MM.1S (cell line): ENCODE measurements around the gene EFCAB12.

Experiments
- DNase-seq: peaks from one replicate; pipeline ENCODE4 v3.0.0-alpha.2; 2015
- H2AFZ ChIP-seq: fragments of 300-600 bp; sonication (generic); 2 replicates; pipeline ENCODE4 v1.6.0; 2016; ENCODE audit warnings: antibody characterized with exemption, low read length
- H3F3A ChIP-seq: fragments of 300-600 bp; sonication (generic); 2 replicates; pipeline ENCODE4 v1.6.1; 2016; ENCODE audit warnings: mild to moderate bottlenecking, antibody characterized with exemption, low read length, moderate library complexity, mixed read lengths; ENCODE audit not compliant: insufficient read depth
- H3K27ac ChIP-seq: fragments of 300-600 bp; sonication (generic); 2 replicates; pipeline ENCODE4 v1.5.1; 2016; ENCODE audit warnings: mild to moderate bottlenecking, low read length
- H3K27me3 ChIP-seq: fragments of 300-600 bp; sonication (generic); replicated peaks from 2 replicates; pipeline ENCODE4 v1.6.0; 2016; ENCODE audit warnings: low read length; ENCODE audit not compliant: insufficient read depth
- H3K36me3 ChIP-seq: fragments of 300-600 bp; sonication (generic); replicated peaks from 2 replicates; pipeline ENCODE4 v1.6.1; 2016; ENCODE audit warnings: mild to moderate bottlenecking, low read length, mixed read lengths; ENCODE audit not compliant: insufficient read depth
- H3K4me1 ChIP-seq: fragments of 300-600 bp; sonication (generic); 2 replicates; pipeline ENCODE4 v1.6.1; 2016; ENCODE audit warnings: low read length, mixed read lengths
- H3K4me2 ChIP-seq: fragments of 300-600 bp; sonication (generic); 2 replicates; pipeline ENCODE4 v1.6.0; 2016; ENCODE audit warnings: low read depth, low read length
- H3K4me3 ChIP-seq: fragments of 300-600 bp; sonication (generic); 2 replicates; pipeline ENCODE4 v1.5.1; 2016; ENCODE audit warnings: low read length, mixed read lengths
- H3K79me2 ChIP-seq: fragments of 300-600 bp; sonication (generic); 2 replicates; pipeline ENCODE4 v1.6.1; 2016; ENCODE audit warnings: mixed run types, low read length, mixed read lengths
- H3K9ac ChIP-seq: fragments of 300-600 bp; sonication (generic); 2 replicates; pipeline ENCODE4 v1.6.1; 2016; ENCODE audit warnings: low read length, mixed read lengths
- H3K9me2 ChIP-seq: fragments of 300-600 bp; sonication (generic); replicated peaks from 2 replicates; pipeline ENCODE4 v1.6.1; 2016; ENCODE audit warnings: mild to moderate bottlenecking, low read length, mixed read lengths; ENCODE audit not compliant: insufficient read depth
- H3K9me3 ChIP-seq: fragments of 300-600 bp; sonication (generic); replicated peaks from 2 replicates; pipeline ENCODE4 v1.6.1; 2016; ENCODE audit warnings: mild to moderate bottlenecking, low read length, mixed read lengths; ENCODE audit not compliant: insufficient read depth
- H4K20me1 ChIP-seq: fragments of 300-600 bp; sonication (generic); 2 replicates; pipeline ENCODE4 v1.6.1; 2016; ENCODE audit warnings: mild to moderate bottlenecking, low read length, moderate library complexity, mixed read lengths; ENCODE audit not compliant: insufficient read depth
- EZH2 ChIP-seq: fragments of 300-600 bp; sonication (generic); optimal IDR thresholded peaks from 2 replicates; pipeline ENCODE3; 2017; ENCODE audit warnings: low read depth, mild to moderate bottlenecking, antibody characterized with exemption, low read length, mixed read lengths
- EZH2phosphoT487 ChIP-seq: fragments of 300-600 bp; sonication (generic); IDR thresholded peaks from 2 replicates; pipeline ENCODE4 v1.6.1; 2018; ENCODE audit warnings: antibody characterized with exemption, low read length
- TF ChIP-seq, protein P1 (sequence below): fragments of 300-600 bp; sonication (generic); IDR thresholded peaks from 2 replicates; pipeline ENCODE4 v1.5.1; 2016; ENCODE audit warnings: antibody characterized with exemption, low read length, mixed read lengths

EFCAB12 gene

DNA sequence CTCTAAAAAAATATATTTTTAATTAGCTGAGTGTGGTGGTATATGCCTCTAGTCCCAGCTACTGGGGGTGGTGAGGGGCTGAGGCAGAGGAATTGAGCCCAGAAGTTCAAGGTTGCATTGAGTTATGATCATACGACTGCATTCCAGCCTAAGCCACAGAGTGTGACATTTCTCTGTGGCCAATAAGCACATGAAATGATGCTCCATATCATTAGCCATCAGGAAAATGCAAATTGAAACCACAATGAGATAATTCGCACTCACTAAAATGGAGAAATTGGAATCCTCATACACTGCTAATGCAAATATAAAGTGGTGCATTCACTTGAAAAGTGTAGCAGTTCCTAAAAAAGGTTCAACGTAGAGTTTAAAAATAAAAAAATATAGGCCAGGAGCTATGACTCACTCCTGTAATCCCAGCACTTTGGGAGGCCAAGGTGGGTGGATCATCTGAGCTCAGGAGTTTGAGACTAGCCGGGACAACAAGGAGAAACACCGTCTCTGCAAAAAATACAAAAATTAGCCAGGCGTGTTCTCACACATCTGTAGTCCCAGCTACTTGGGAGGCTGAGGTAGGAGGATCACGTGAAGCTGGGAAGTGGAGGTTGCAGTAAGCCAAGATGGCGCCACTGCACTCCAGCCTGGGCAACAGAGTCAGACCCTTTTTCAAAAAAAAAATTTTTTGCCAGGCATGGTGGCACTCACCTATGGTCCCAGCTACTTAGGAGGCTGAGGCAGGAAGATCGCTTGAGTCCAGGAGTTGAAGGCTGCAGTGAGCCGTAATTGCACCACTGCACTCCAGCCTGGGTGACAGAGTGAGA lies 46.8 kb upstream of the EFCAB12 start:
- TF ChIP-seq, protein P1, sequence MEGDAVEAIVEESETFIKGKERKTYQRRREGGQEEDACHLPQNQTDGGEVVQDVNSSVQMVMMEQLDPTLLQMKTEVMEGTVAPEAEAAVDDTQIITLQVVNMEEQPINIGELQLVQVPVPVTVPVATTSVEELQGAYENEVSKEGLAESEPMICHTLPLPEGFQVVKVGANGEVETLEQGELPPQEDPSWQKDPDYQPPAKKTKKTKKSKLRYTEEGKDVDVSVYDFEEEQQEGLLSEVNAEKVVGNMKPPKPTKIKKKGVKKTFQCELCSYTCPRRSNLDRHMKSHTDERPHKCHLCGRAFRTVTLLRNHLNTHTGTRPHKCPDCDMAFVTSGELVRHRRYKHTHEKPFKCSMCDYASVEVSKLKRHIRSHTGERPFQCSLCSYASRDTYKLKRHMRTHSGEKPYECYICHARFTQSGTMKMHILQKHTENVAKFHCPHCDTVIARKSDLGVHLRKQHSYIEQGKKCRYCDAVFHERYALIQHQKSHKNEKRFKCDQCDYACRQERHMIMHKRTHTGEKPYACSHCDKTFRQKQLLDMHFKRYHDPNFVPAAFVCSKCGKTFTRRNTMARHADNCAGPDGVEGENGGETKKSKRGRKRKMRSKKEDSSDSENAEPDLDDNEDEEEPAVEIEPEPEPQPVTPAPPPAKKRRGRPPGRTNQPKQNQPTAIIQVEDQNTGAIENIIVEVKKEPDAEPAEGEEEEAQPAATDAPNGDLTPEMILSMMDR: no peak
- TF ChIP-seq EZH2phosphoT487 (no peak), EZH2 (no peak)

GRCh38 chr3:129473769-129474152 lies 45.3 kb upstream of the EFCAB12 start:
- no peak overlapping the region for H2AFZ ChIP-seq
- H4K20me1 ChIP-seq: no peaks in the 10 kb centered on the region
- no peak for DNase-seq
- no peaks in the 10 kb centered on the region for H3K27me3 ChIP-seq
- no peaks in the 10 kb centered on the region for H3K79me2 ChIP-seq
- no peak overlapping the region for H3K4me2 ChIP-seq
- no peaks in the 10 kb centered on the region for H3K36me3 ChIP-seq
- no peak overlapping the region for H3K9ac ChIP-seq
- no peaks in the 10 kb centered on the region for H3K9me2 ChIP-seq
- H3F3A ChIP-seq: no peaks in the 10 kb centered on the region
- no peak overlapping the region for H3K4me3 ChIP-seq
- TF ChIP-seq EZH2: no peak
- TF ChIP-seq EZH2phosphoT487: no peak
- TF ChIP-seq, protein P1: no peak
- H3K4me1 ChIP-seq: no peaks in the 10 kb centered on the region
- H3K9me3 ChIP-seq: no peaks in the 10 kb centered on the region
- H3K27ac ChIP-seq: no peak overlapping the region

More for the DNA sequence above, 46.8 kb upstream of the EFCAB12 start:
- Histone ChIP-seq H3K27me3 (no peaks in the 10 kb centered on the region), H3K79me2 (no peaks in the 10 kb centered on the region), H3F3A (no peaks in the 10 kb centered on the region), H3K36me3 (no peaks in the 10 kb centered on the region), H4K20me1 (no peaks in the 10 kb centered on the region), H3K4me3 (no peak overlapping the region), H3K9me3 (no peaks in the 10 kb centered on the region), H2AFZ (no peak overlapping the region), H3K4me1 (no peaks in the 10 kb centered on the region), H3K9me2 (no peaks in the 10 kb centered on the region), H3K9ac (no peak overlapping the region), H3K27ac (no peak overlapping the region), H3K4me2 (no peak overlapping the region)
- DNase-seq: no peak

DNA sequence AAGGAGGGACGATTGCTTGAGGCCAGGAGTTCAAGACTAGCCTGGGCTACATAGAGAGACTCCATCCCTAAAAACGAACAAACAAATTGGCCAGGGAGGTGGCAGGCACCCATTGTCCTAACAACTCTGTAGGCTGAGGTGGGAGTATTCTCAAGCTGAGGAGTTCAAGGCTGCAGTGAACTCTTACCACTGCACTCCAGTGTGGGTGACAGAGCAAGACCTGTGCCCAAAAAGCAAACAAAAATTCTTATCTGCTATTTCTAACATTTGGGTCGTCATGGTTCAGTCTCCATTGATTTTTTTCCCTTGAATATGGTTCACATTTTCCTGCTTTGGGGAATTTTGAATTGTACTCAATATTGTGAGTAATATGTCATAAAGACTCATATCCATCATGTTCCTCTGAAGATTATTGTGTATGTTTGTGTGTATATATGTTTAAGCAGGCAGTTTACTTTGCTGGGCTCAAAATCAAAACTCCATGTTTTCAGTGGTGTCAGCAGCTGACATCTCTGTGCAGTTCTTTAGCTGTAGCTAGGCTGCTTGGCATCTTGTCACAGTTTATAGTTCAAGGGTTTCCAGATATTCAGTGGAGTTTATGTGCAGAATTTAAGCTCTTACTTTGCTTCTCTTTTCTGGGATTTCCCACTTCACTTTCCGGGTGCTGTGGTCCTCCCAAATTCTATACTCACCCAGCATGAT lies 44.8 kb upstream of the EFCAB12 start:
- no peaks in the 10 kb centered on the region for H3K36me3 ChIP-seq
- no peaks in the 10 kb centered on the region for H3K79me2 ChIP-seq
- no peak overlapping the region for H3K4me3 ChIP-seq
- DNase-seq: no peak
- no peaks in the 10 kb centered on the region for H4K20me1 ChIP-seq
- TF ChIP-seq, protein P1: no peak
- TF ChIP-seq EZH2: no peak
- no peak for TF ChIP-seq EZH2phosphoT487
- no peak overlapping the region for H2AFZ ChIP-seq
- no peak overlapping the region for H3K9ac ChIP-seq
- no peak overlapping the region for H3K27ac ChIP-seq
- H3K9me3 ChIP-seq: no peaks in the 10 kb centered on the region
- H3F3A ChIP-seq: no peaks in the 10 kb centered on the region
- H3K4me1 ChIP-seq: no peaks in the 10 kb centered on the region
- no peaks in the 10 kb centered on the region for H3K27me3 ChIP-seq
- no peak overlapping the region for H3K4me2 ChIP-seq
- H3K9me2 ChIP-seq: no peaks in the 10 kb centered on the region
